Measurements from ENCODE around the gene C9orf43.

The C9orf43 gene

GRCh38 chr9:113461943-113462342 lies 51.4 kb downstream of the C9orf43 start:
- Histone ChIP-seq H3K27ac (ENCODE audit: low read length) (no peak overlapping the region), H3K9ac (ENCODE audit: low read length) (no peak overlapping the region), H3K36me3 (ENCODE audit: control insufficient read depth, low read depth, low read length) (no peaks in the 10 kb centered on the region), H3K4me1 (ENCODE audit: control insufficient read depth, low read depth, low read length) (peaks cover 3% of the 10 kb centered on the region), H3K27me3 (ENCODE audit: control insufficient read depth, insufficient read depth, low read length) (peaks cover 40% of the 10 kb centered on the region), H3K9me3 (ENCODE audit: control insufficient read depth, low read depth, low read length) (no peaks in the 10 kb centered on the region), H3K4me3 (ENCODE audit: low read length) (no peak overlapping the region)

GRCh38 chr9:113462781-113463286 lies 52.3 kb downstream of the C9orf43 start:
- Histone ChIP-seq H3K27me3 (ENCODE audit: control insufficient read depth, insufficient read depth, low read length) (peaks cover 40% of the 10 kb centered on the region), H3K9ac (ENCODE audit: low read length) (no peak overlapping the region), H3K36me3 (ENCODE audit: control insufficient read depth, low read depth, low read length) (no peaks in the 10 kb centered on the region), H3K4me1 (ENCODE audit: control insufficient read depth, low read depth, low read length) (peaks cover 3% of the 10 kb centered on the region), H3K27ac (ENCODE audit: low read length) (no peak overlapping the region), H3K4me3 (ENCODE audit: low read length) (peak overlapping the region; percentile 61), H3K9me3 (ENCODE audit: control insufficient read depth, low read depth, low read length) (no peaks in the 10 kb centered on the region)

- no peaks in the 10 kb centered on the region for H3K9me3 ChIP-seq (ENCODE audit: control insufficient read depth, low read depth, low read length)
- H3K9ac ChIP-seq (ENCODE audit: low read length) = peak within 1 kb of the TSS; percentile 19
- peak within 1 kb of the TSS; percentile 61 for H3K4me3 ChIP-seq (ENCODE audit: low read length)
- H3K36me3 ChIP-seq (ENCODE audit: control insufficient read depth, low read depth, low read length) = no peaks in the 10 kb centered on the region
- H3K4me1 ChIP-seq (ENCODE audit: control insufficient read depth, low read depth, low read length) = peaks cover 3% of the 10 kb centered on the region
- peaks cover 40% of the 10 kb centered on the region for H3K27me3 ChIP-seq (ENCODE audit: control insufficient read depth, insufficient read depth, low read length)
- H3K27ac ChIP-seq (ENCODE audit: low read length) = no peak within 1 kb of the TSS
Measured at GRCh38 chr9:113463418-113464285, 53.1 kb downstream of the C9orf43 start, which contains the start of gene RGS3. RGS3 (plus strand) TSS chr9:113463727; CDS start chr9:113463803, 76 bp downstream.

DNA sequence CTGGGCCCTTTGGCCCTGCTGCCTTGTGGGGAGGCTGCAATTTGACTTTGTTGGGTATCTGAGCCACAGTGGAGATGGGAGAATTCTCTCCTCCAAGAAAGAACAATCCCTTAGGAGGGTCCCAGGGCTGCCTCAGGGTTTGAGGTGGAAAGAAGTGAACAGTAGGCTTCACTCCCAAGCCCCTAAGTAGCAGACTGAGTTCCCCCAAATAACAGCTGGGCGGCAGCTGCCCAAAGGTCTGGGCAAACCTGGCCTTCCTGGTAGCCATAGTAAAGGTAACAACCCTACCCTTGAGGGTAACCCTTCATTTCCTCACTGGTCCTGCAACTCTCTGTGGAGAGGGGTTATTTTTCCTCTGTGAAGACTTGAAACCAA lies 53.7 kb downstream of the C9orf43 start:
- H3K27me3 ChIP-seq (ENCODE audit: control insufficient read depth, insufficient read depth, low read length) = peaks cover 40% of the 10 kb centered on the region
- H3K27ac ChIP-seq (ENCODE audit: low read length) = no peak overlapping the region
- H3K4me3 ChIP-seq (ENCODE audit: low read length) = peak overlapping the region; percentile 61
- no peak overlapping the region for H3K9ac ChIP-seq (ENCODE audit: low read length)
- H3K4me1 ChIP-seq (ENCODE audit: control insufficient read depth, low read depth, low read length) = peaks cover 3% of the 10 kb centered on the region
- H3K36me3 ChIP-seq (ENCODE audit: control insufficient read depth, low read depth, low read length) = no peaks in the 10 kb centered on the region
- H3K9me3 ChIP-seq (ENCODE audit: control insufficient read depth, low read depth, low read length) = no peaks in the 10 kb centered on the region

DNA sequence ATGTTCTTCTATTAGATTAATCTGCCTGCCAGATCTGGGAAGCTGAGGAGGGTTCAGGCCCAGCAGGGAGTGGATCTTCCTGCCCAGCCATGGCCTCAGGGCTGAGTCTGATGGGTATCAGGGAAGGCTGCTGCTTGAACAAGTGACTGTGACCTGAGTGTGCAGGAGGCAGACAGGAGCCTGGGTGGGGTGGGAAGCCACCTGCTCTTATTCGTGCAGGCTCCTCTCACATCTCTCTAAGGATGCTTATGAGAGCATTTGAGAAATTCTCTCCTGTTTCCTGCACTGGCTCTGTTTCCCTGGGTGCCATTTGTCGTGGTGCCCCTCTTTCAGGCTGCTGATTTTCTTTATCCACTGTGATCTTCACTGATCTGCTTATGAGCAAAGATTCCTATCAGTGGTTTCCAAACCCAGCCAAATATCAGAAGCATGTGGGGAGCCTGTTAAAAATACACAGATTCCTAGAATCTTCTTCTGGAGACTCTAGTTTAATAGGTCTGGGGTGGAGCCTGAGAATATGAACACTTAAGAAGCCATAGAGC lies 55.1 kb downstream of the C9orf43 start:
- H3K36me3 ChIP-seq (ENCODE audit: control insufficient read depth, low read depth, low read length) = no peaks in the 10 kb centered on the region
- H3K4me3 ChIP-seq (ENCODE audit: low read length) = no peak overlapping the region
- peaks cover 40% of the 10 kb centered on the region for H3K27me3 ChIP-seq (ENCODE audit: control insufficient read depth, insufficient read depth, low read length)
- peaks cover 3% of the 10 kb centered on the region for H3K4me1 ChIP-seq (ENCODE audit: control insufficient read depth, low read depth, low read length)
- H3K27ac ChIP-seq (ENCODE audit: low read length) = no peak overlapping the region
- no peak overlapping the region for H3K9ac ChIP-seq (ENCODE audit: low read length)
- no peaks in the 10 kb centered on the region for H3K9me3 ChIP-seq (ENCODE audit: control insufficient read depth, low read depth, low read length)

GRCh38 chr9:113467183-113467582 lies 56.6 kb downstream of the C9orf43 start:
- no peak overlapping the region for H3K9ac ChIP-seq (ENCODE audit: low read length)
- H3K36me3 ChIP-seq (ENCODE audit: control insufficient read depth, low read depth, low read length) = no peaks in the 10 kb centered on the region
- peaks cover 33% of the 10 kb centered on the region for H3K27me3 ChIP-seq (ENCODE audit: control insufficient read depth, insufficient read depth, low read length)
- peaks cover 13% of the 10 kb centered on the region for H3K4me1 ChIP-seq (ENCODE audit: control insufficient read depth, low read depth, low read length)
- H3K27ac ChIP-seq (ENCODE audit: low read length) = no peak overlapping the region
- no peak overlapping the region for H3K4me3 ChIP-seq (ENCODE audit: low read length)
- peaks cover 1% of the 10 kb centered on the region for H3K9me3 ChIP-seq (ENCODE audit: control insufficient read depth, low read depth, low read length)

- H3K9me3 ChIP-seq (ENCODE audit: control insufficient read depth, low read depth, low read length) = peaks cover 3% of the 10 kb centered on the region
Measured at GRCh38 chr9:113468716-113469448, 58.3 kb downstream of the C9orf43 start.

DNA sequence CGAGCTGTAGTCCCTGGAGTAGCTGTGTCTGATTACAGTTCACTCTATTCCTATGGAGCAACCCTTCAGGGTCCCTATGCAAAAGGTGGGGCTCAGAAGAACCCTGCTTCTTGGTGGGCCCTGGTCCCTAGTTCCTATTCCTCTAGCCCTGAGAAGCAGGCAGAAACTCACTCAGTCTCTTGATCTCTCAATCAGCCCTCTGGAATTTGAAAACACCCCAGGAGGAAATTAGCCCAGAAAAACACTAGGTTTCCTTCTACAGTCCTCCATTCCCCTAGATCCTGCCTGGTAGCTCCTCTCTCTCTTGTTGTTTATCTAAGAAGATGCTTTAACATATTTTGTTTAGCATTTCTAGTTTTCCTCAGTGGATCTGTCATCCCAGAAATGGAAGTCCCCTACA lies 60.6 kb downstream of the C9orf43 start:
- Histone ChIP-seq H3K9ac (ENCODE audit: low read length) (no peak overlapping the region), H3K4me1 (ENCODE audit: control insufficient read depth, low read depth, low read length) (peaks cover 10% of the 10 kb centered on the region), H3K36me3 (ENCODE audit: control insufficient read depth, low read depth, low read length) (no peaks in the 10 kb centered on the region), H3K27ac (ENCODE audit: low read length) (no peak overlapping the region), H3K9me3 (ENCODE audit: control insufficient read depth, low read depth, low read length) (peaks cover 3% of the 10 kb centered on the region), H3K27me3 (ENCODE audit: control insufficient read depth, insufficient read depth, low read length) (no peaks in the 10 kb centered on the region), H3K4me3 (ENCODE audit: low read length) (no peak overlapping the region)

More at GRCh38 chr9:113468716-113469448, 58.3 kb downstream of the C9orf43 start:
- H3K9ac ChIP-seq (ENCODE audit: low read length) = no peak overlapping the region
- H3K27me3 ChIP-seq (ENCODE audit: control insufficient read depth, insufficient read depth, low read length) = peaks cover 16% of the 10 kb centered on the region
- H3K36me3 ChIP-seq (ENCODE audit: control insufficient read depth, low read depth, low read length) = no peaks in the 10 kb centered on the region
- H3K4me1 ChIP-seq (ENCODE audit: control insufficient read depth, low read depth, low read length) = peaks cover 10% of the 10 kb centered on the region
- H3K27ac ChIP-seq (ENCODE audit: low read length) = no peak overlapping the region
- H3K4me3 ChIP-seq (ENCODE audit: low read length) = no peak overlapping the region

- Histone ChIP-seq H3K4me3 (ENCODE audit: low read length) (no peak overlapping the region), H3K4me1 (ENCODE audit: control insufficient read depth, low read depth, low read length) (peaks cover 10% of the 10 kb centered on the region), H3K27ac (ENCODE audit: low read length) (no peak overlapping the region), H3K9me3 (ENCODE audit: control insufficient read depth, low read depth, low read length) (peaks cover 3% of the 10 kb centered on the region), H3K36me3 (ENCODE audit: control insufficient read depth, low read depth, low read length) (no peaks in the 10 kb centered on the region), H3K9ac (ENCODE audit: low read length) (no peak overlapping the region), H3K27me3 (ENCODE audit: control insufficient read depth, insufficient read depth, low read length) (no peaks in the 10 kb centered on the region)
Measured at GRCh38 chr9:113471566-113471965, 61.0 kb downstream of the C9orf43 start.

- H3K4me3 ChIP-seq (ENCODE audit: low read length) = no peak overlapping the region
- H3K36me3 ChIP-seq (ENCODE audit: control insufficient read depth, low read depth, low read length) = no peaks in the 10 kb centered on the region
- H3K27ac ChIP-seq (ENCODE audit: low read length) = no peak overlapping the region
- no peaks in the 10 kb centered on the region for H3K27me3 ChIP-seq (ENCODE audit: control insufficient read depth, insufficient read depth, low read length)
- H3K9ac ChIP-seq (ENCODE audit: low read length) = no peak overlapping the region
- H3K4me1 ChIP-seq (ENCODE audit: control insufficient read depth, low read depth, low read length) = peaks cover 10% of the 10 kb centered on the region
- peaks cover 3% of the 10 kb centered on the region for H3K9me3 ChIP-seq (ENCODE audit: control insufficient read depth, low read depth, low read length)
Measured at GRCh38 chr9:113472199-113472598, 61.7 kb downstream of the C9orf43 start.

DNA sequence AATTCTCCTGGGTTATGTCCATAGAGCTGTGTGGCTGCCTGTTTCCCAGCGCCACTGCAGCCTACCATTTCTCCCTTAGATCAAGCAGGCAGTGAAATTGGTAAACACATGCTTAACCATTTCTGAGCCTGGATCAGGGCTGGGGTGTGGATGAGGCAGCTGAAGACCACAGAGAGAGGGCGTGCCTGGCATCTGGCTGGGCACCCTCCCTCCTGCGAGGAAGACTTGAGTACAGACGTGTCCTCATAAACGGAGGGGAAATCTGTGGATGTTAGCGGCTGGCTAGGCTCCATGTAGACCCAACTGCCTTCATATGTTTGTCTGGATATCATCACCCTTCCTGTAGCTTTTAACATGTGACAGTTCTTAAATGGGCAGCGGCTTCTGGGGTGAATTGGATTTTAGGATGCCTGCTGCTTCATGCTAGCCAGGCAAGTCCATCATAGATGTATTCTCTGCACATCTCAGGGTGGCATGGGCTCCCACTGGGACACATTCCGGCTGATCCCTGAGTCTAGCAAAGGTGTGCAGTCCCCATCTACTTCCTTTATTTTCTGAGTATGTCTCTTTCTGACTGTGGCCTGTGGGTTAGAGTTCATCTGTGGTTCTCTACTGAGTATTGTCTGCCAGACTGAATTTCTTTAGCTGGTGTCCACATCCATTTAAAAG lies 63.9 kb downstream of the C9orf43 start:
- no peak overlapping the region for H3K9ac ChIP-seq (ENCODE audit: low read length)
- no peaks in the 10 kb centered on the region for H3K36me3 ChIP-seq (ENCODE audit: control insufficient read depth, low read depth, low read length)
- no peaks in the 10 kb centered on the region for H3K27me3 ChIP-seq (ENCODE audit: control insufficient read depth, insufficient read depth, low read length)
- H3K27ac ChIP-seq (ENCODE audit: low read length) = no peak overlapping the region
- peaks cover 14% of the 10 kb centered on the region for H3K4me1 ChIP-seq (ENCODE audit: control insufficient read depth, low read depth, low read length)
- peaks cover 3% of the 10 kb centered on the region for H3K9me3 ChIP-seq (ENCODE audit: control insufficient read depth, low read depth, low read length)
- no peak overlapping the region for H3K4me3 ChIP-seq (ENCODE audit: low read length)

Measured in iPS-18a (cell line).